ENCODE results near the gene IL22.

GRCh38 chr12:68237078-68237477 lies 16.3 kb downstream of the IL22 start:
- TF ChIP-seq EP300 (IDR thresholded peaks at IDR 0.05; ENCODE audit: borderline replicate concordance) (no peak), TEAD4 (IDR thresholded peaks at IDR 0.05) (no peak), NFIC (IDR thresholded peaks at IDR 0.05) (no peak)
